Right lung (tissue), 5 donors: ENCODE data around the gene CDH20. TPM values are rescaled to one million over a fixed set of nuclear protein-coding genes. Genes with fewer than 3 reads are reported as not detected.
A peak's percentile ranks its signal among the peaks of the same experiment; 100 is the strongest.

Experiments used
- DNase-seq, 2 donors: peaks; one replicate each; pipeline ENCODE4 v3.0.0-alpha.2; 2013
- polyA plus RNA-seq, 5 donors: library from polyadenylated mRNA; unstranded; fragments of 120-200 nt; gene quantifications; one replicate each; pipeline versions ENCODE4 v1.2.1 to v1.2.3, GENCODE V29; 2013; ENCODE audit warnings: inconsistent platforms in 1 of 5, low replicate concordance in 1 of 5; ENCODE audit not compliant: insufficient read length in 5 of 5, insufficient read depth in 1 of 5

CDH20 gene
- polyA plus RNA-seq, 5 donors = 0.13 to 0.89 (median 0.35) TPM

DNA sequence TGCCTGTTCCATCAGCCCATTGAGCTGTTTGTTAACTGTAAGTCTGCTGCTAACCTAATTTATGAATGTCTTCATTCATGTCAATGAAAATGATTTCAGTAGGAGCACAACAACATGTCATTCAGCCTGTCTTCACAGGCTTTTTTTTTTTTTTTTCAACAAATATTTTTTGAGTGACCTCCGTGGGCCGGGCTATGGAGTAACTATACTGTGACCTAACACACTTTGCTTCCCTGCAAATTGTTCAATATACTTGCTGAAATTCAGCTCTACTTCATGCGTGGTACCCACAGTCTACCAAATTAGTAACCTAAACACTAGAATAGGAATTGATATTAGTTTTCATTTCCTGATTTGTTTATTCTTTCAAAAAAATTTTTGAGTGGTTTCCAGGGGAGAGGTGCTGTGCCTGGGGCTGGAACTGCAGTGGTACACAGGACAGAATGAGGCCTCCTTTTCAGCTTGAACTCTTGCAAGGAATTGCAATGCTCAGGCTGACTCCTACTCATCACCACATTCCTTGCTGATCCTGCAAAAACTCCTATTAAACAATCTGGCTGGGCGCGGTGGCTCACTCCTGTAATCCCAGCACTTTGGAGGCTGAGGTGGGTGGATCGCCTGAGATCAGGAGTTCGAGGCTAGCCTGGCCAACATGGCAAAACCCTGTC is 87.1 kb downstream of the CDH20 start:
- no peak for DNase-seq

- DNase-seq = no peak
Measured at GRCh38 chr18:61426492-61427053, 93.3 kb downstream of the CDH20 start.

- no peak for DNase-seq
Measured at GRCh38 chr18:61428266-61428665, 95.0 kb downstream of the CDH20 start.

DNA sequence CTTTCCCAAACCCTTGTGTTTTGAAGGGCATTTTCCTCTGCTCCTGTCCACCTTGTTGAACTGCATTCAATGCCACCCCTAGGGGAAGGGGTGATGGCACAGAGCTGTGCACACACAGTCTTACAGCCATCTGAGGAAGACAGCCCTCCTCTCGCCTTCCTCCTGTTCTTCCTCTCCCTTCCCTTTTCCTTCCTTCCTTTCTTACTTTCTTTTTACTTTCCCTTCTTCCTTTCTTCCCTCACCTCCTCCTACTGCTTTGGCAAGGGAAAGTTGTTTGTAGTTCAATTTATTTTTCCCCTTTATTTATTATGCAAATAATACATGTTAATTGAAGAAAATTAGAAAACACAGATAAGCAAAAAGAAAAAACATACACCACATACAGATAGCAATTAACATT is 99.4 kb downstream of the CDH20 start:
- DNase-seq = no peak

DNA sequence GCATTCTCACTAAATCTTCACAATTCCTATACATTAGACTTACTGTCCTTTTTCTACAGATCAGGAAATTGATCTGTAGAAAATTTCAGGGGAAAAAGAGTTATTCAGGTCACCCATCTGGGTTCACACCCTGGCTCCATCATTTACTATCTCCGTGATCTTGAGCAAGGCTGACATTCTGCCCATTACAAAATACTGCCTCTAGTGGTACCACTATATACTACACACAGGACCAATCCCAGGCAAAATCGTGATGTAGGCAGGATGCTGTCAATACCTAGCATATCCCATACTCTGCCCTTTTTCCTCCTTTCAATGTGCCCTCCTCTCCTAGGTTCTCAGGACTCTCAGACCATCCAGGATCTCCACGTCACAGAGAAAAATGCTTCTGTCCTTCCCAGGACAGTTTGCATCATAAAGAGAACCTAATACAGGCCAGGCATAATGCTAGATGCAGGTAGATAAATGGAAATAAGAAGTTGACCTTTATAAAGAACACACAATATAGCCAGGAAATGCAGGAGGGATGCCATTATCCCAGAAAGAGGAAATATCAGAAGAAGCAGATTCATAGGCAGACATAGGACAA is 101.9 kb downstream of the CDH20 start:
- DNase-seq = no peak

- no peak for DNase-seq
Measured at GRCh38 chr18:61443081-61443725, 110.0 kb downstream of the CDH20 start.

- no peak for DNase-seq
Measured at GRCh38 chr18:61448316-61448715, 115.1 kb downstream of the CDH20 start.

DNA sequence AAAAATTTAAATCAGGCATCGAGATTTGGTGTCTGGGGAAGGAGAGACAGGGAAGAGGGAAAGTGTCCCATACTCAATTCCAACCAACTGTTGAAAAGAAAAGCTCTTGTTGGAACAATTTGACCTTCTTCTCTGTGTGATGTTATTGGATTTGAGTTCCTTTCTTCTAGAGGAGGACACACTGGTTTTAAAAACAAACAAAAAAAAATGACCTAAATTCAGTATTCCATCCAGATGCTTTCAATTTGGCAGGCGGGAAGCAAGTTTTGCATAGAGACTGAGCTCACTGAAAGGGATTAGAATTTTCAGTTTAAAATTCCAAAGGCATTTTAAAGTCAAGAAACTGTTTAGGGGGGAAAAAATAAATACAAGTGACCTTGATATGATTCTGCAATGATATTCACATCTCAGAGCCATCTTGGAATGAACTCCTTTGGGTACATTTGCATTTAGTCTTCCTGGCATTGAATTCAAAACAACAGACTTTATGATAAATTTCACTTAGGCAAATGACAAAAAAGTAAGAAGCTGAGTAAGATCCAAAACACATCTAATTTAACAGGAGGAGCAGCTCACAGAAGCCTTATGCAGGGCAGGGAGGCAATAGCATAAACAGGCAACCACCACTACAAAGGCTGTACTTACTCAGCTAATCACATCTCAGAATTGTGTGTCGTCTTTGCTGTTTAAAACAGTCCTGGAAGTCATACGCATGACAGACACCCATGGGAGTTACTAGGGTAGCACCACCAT is 126.8 kb downstream of the CDH20 start:
- no peak for DNase-seq

GRCh38 chr18:61464551-61465142 is 131.4 kb downstream of the CDH20 start:
- no peak for DNase-seq

DNA sequence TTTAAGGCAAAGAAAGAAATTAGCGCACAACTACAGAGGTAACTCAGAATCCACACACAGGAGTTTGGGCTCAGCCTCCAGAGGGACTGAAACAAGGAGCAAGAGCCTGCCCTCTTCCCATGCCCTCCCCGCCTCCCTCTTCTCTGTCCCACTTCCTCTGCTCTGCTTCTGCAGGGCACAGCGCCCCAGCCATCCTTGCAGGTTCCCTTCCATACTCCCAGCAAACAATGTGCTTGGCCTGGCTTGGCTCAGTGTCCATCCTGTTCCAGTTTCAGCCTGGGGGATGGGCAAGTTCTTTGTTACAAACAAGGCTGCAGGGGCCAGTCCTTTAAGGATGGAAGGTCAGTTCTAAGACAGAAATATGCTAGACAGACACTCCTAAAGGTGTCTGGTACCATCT is 133.5 kb downstream of the CDH20 start:
- no peak for DNase-seq

- DNase-seq = no peak
Measured at GRCh38 chr18:61470031-61470674, 136.9 kb downstream of the CDH20 start.

- no peak for DNase-seq
Measured at GRCh38 chr18:61471541-61471940, 138.3 kb downstream of the CDH20 start.

- DNase-seq = no peak
Measured at GRCh38 chr18:61471942-61472341, 138.7 kb downstream of the CDH20 start.

DNA sequence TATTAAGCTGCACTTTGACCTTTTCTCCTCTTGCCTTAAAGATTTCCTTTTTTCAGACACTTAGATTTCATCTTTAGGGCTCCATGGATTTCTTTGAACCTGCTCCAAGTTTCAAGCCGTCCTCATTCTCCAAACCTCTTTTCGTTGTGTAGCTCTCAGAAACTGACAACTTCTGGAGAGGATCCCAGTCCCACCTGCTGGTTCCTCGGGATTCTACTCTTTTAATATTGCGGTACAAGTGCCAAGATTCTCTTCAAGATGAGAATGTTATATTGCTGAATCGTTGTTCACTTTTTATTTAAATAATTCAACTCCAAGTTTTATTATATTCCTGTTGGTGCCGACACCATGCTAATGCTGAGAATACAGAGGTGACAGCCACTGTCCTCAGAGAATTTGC is 141.1 kb downstream of the CDH20 start:
- no peak for DNase-seq

DNA sequence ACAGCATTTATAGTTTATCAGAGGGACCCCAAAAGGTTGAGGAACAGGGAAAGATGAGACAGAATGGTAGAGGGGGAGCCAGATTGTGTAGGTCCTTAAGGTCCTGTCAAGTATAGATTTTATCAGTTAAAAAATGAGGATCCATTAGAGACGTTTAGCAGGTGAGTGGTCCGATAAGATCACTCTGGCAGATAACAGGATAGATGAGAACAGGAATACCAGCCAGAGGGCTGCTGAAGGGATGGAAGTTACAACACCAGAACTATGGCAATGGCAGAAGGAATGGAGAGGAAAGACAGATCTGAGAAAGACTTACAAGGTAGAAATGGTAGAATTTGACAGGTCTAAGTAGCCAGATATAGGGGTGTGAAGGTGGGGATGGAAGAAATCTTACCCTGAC is 141.7 kb downstream of the CDH20 start:
- no peak for DNase-seq

- no peak for DNase-seq
Measured at GRCh38 chr18:61475931-61476330, 142.7 kb downstream of the CDH20 start.

DNA sequence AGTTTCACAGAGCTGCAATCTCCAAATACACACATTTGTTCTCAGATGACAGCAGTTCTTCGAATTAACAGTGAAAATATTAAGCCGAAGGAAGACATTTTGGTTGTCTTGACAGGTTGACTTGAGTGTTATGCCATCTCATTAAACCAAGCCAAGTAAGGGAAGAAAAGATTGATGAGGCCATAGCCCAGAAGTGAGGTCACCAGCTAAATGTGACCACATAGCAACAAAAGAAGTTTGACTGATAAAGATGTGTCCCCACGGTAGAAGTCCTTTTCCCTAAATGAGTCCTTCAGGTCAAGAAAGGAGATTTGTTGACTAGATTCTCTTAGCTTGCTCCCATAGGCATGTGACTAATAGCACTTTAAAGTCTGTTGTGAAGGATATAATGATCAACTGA is 156.1 kb downstream of the CDH20 start:
- DNase-seq = no peak

GRCh38 chr18:61496374-61496773 is 163.1 kb downstream of the CDH20 start:
- no peak for DNase-seq

GRCh38 chr18:61497422-61497821 is 164.2 kb downstream of the CDH20 start:
- no peak for DNase-seq

DNA sequence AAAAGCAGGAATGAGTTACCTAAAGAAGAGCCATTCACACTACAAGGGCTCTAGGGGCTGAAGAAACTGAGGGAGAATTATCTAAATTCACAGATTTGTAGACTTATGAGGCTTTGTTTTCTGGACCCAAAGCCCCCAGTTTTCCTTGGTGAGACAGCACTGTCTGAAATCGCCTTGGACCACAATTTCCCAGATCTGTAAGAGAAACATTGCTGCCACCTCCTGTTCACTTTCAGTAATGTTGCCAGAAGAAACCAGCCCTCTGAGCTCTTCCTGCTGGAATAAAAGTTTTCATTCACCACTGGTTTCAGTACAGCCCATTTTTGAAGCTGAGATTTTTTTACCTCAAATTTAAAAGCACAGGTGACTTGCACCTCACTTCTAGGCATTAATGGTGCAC is 169.2 kb downstream of the CDH20 start:
- DNase-seq = peak; percentile 12 to 48

DNA sequence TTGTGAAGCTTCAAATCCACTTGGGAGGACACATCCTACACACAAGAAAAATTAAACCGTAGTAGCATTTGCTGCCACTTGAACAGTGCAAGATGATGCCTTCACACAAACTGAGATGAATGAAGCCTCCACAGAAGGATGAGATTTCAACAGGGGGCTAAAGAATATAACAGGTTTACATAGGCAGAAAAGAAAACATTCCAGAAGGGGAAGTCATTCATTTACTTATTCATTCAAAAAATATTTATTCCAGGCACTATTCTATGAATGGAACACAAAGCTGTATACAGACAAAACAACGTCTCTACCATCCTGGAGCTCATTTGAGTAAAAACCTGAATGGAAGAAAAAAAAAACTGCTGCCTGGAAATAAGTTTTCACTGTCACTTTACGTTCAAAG is 170.5 kb downstream of the CDH20 start:
- no peak for DNase-seq
